Gastrocnemius medialis (tissue), 4 donors: Measurements from ENCODE around the gene NTRK3. TPM values are rescaled to one million over a fixed set of nuclear protein-coding genes. Genes with fewer than 3 reads are reported as not detected.

ENCODE experiments used
- ATAC-seq, 2 donors: fragments of 150-250 bp; one replicate each; pipeline ENCODE4 v1.9.1; 2016
- DNase-seq, 2 donors: peaks; one replicate each; pipeline ENCODE4 v3.0.0-alpha.2; 2019
- H3K27ac ChIP-seq, 4 donors: fragments of 200-600 bp; sonication (generic); 1 replicate in 1 of 4; 2 replicates in 3 of 4; pipeline ENCODE4 v1.5.1; 2016 to 2018; ENCODE audit warnings: mild to moderate bottlenecking in 2 of 4, moderate library complexity in 1 of 4
- H3K27me3 ChIP-seq, 3 donors: fragments of 200-600 bp; sonication (generic) in 2 of 3; 1 replicate in 1 of 3; 2 replicates in 2 of 3; pipeline versions ENCODE4 v1.5.1 to v1.6.0; 2016 to 2019; ENCODE audit warnings: mild to moderate bottlenecking in 1 of 3, moderate library complexity in 1 of 3
- H3K36me3 ChIP-seq, 2 donors: fragments of 200-600 bp; sonication (generic) in 1 of 2; one replicate each; pipeline ENCODE4 v1.5.1; 2017 to 2018
- H3K4me1 ChIP-seq, 2 donors: fragments of 200-600 bp; sonication (generic) in 1 of 2; one replicate each; pipeline ENCODE4 v1.5.1; 2016 to 2017; ENCODE audit warnings: mild to moderate bottlenecking in 2 of 2
- H3K4me3 ChIP-seq, 4 donors: fragments of 200-600 bp; sonication (generic) in 3 of 4; 1 replicate in 1 of 4; 2 replicates in 3 of 4; pipeline ENCODE4 v1.5.1; 2016 to 2019; ENCODE audit warnings: mild to moderate bottlenecking in 2 of 4
- H3K9me3 ChIP-seq, 3 donors: fragments of 200-600 bp; sonication (generic) in 2 of 3; 1 replicate in 1 of 3; 2 replicates in 2 of 3; pipeline ENCODE4 v1.5.1; 2016 to 2019
- POLR2A ChIP-seq, 2 donors: fragments of 450-650 bp; IDR thresholded peaks; one replicate each; pipeline ENCODE4 v1.6.1; 2017; ENCODE audit warnings: antibody characterized with exemption in 2 of 2, mild to moderate bottlenecking in 2 of 2, moderate library complexity in 2 of 2
- in situ Hi-C, 4 donors: fragments of 200-750 bp; cut with MboI; loops; one replicate each; pipeline versions ENCODE4 v1.15.0 to v1.8.0; 2017; ENCODE audit warnings: low sequenced_read_pairs in 4 of 4
- intact Hi-C: fragments of 100-400 bp; cut with DNase I; formaldehyde crosslinking; loops from one replicate; pipeline ENCODE4 v1.15.1; 2023; ENCODE audit warnings: low total_unique reads
- total RNA-seq, 4 donors: library from RNA; depleted of rRNA; stranded (reverse); fragments of >200 nt; gene quantifications; one replicate each; pipeline versions ENCODE4 v1.1.0 to v1.2.3, GENCODE V29; 2016
- TF ChIP-seq, protein P1 (sequence below), 5 experiments: fragments of 450-650 bp in 3 of 5; fragments of 200-600 bp in 2 of 5; sonication (generic) in 2 of 5; IDR thresholded peaks in 4 of 5; conservative IDR thresholded peaks in 1 of 5; 1 replicate in 4 of 5; 2 replicates in 1 of 5; pipeline ENCODE4 v1.5.1; 2016 to 2019; ENCODE audit warnings: antibody characterized with exemption in 5 of 5, mild to moderate bottlenecking in 3 of 5, moderate library complexity in 3 of 5

The NTRK3 gene
- total RNA-seq, 4 donors from 2014 or later, result 0.61 to 2.7 (median 0.77) TPM

DNA sequence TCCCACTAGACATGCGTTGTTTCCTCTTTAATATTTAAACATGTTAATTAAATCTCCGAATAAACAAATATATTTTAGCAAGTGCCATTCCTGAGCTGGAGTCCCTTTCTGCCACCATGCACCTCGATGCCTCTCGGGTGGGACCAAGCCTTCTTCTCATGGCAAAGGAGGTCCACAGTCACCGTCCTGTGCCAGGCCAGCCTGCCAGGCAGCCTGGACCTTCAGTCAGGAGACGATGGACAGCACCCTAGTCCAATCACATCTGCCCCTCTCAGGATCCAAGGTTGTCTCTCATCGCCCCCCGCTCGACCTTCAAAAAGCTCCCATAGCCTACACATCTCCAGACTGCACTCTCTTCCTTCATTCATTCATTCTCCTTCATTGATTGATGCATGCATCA is 22.6 kb downstream of the NTRK3 start:
- Histone ChIP-seq H3K36me3 (no peaks in the 10 kb centered on the region), H3K4me1 (no peaks in the 10 kb centered on the region), H3K27me3 (no peaks in the 10 kb centered on the region), H3K4me3 (no peak overlapping the region), H3K27ac (no peak overlapping the region), H3K9me3 (no peaks in the 10 kb centered on the region)
- DNase-seq (no peak), ATAC-seq (no peak)
- TF ChIP-seq, protein P1, sequence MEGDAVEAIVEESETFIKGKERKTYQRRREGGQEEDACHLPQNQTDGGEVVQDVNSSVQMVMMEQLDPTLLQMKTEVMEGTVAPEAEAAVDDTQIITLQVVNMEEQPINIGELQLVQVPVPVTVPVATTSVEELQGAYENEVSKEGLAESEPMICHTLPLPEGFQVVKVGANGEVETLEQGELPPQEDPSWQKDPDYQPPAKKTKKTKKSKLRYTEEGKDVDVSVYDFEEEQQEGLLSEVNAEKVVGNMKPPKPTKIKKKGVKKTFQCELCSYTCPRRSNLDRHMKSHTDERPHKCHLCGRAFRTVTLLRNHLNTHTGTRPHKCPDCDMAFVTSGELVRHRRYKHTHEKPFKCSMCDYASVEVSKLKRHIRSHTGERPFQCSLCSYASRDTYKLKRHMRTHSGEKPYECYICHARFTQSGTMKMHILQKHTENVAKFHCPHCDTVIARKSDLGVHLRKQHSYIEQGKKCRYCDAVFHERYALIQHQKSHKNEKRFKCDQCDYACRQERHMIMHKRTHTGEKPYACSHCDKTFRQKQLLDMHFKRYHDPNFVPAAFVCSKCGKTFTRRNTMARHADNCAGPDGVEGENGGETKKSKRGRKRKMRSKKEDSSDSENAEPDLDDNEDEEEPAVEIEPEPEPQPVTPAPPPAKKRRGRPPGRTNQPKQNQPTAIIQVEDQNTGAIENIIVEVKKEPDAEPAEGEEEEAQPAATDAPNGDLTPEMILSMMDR (IDR thresholded peaks at IDR 0.05 in 4 of 5, conservative IDR thresholded peaks at IDR 0.05 in 1 of 5), result no peak
- TF ChIP-seq POLR2A (IDR thresholded peaks at IDR 0.05), result no peak
- intact Hi-C loops, result no loop called here
- in situ Hi-C loops, result loop anchor here in 1 of 4 donors (25.0 kb wide), 2 partner anchors 422 to 572 kb away; no protein-coding TSS in a partner anchor

DNA sequence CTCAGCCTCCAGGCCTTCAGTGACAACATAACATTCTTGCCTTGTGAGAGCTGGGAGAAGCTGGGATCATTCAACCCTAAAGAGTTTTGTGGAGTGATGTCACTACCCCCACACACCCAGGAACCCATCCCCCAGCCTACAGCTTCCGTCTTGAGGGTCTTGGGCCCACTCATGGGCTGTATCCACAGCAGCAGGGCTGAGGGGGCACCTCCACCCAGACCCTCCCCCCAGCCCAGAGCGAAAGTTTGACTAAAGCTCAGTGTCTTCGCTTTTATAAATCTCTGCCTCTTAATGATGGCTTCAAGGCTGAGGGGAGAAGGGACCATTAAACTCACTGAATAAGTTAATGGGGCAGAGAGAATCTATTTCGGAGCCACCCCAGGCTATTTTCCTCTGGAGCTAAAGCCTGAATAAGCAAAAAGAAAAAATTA is 23.8 kb downstream of the NTRK3 start:
- ATAC-seq (no peak), DNase-seq (no peak)
- in situ Hi-C loops, result loop anchor here in 1 of 4 donors (25.0 kb wide), 2 partner anchors 420 to 570 kb away; no protein-coding TSS in a partner anchor
- no peaks in the 10 kb centered on the region for H3K4me1 ChIP-seq
- H3K27ac ChIP-seq, result no peak overlapping the region
- TF ChIP-seq, protein P1 (IDR thresholded peaks at IDR 0.05 in 4 of 5, conservative IDR thresholded peaks at IDR 0.05 in 1 of 5), result no peak
- H3K27me3 ChIP-seq, result no peaks in the 10 kb centered on the region
- no peak overlapping the region for H3K4me3 ChIP-seq
- H3K9me3 ChIP-seq, result no peaks in the 10 kb centered on the region
- H3K36me3 ChIP-seq, result no peaks in the 10 kb centered on the region
- intact Hi-C loops, result no loop called here

DNA sequence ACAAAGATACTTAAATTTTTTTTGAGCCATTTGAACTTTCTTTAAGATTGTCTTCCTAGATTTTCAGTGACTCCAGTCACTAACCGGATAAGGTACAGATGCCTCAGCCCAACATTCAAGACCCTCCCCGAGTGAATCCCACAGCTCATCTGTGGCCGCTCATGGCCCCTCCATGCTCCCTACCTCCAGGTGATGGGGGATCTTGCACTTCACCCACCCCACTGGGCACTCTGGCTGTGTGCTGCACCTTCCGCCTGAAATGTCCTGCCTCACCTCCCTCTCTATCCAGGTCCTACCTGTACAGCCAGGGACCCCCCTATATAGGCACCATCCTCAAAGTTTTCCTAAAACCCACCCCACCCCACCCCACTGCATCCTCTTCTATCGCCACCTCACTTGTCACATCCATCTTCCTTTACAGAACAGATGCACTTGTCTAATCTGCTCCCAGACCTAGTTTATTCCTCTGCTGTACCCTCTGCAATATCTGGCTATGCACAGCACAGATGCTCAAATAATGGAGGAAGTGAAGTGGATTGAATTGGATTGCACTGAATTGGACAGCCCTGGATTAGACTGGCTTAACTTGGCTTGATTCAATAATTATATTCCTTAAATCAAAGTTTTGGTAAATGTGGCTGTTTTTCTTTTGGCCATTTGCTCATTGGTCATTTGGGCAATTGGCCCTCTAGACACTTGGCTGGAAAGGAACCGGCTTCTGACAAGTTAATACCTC is 24.5 kb downstream of the NTRK3 start:
- in situ Hi-C loops, result loop anchor here in 1 of 4 donors (25.0 kb wide), 2 partner anchors 420 to 570 kb away; no protein-coding TSS in a partner anchor
- intact Hi-C loops, result no loop called here
- H3K27ac ChIP-seq, result no peak overlapping the region
- H3K4me1 ChIP-seq, result no peaks in the 10 kb centered on the region
- no peak for TF ChIP-seq POLR2A (IDR thresholded peaks at IDR 0.05)
- TF ChIP-seq, protein P1 (IDR thresholded peaks at IDR 0.05 in 4 of 5, conservative IDR thresholded peaks at IDR 0.05 in 1 of 5), result no peak
- H3K27me3 ChIP-seq, result no peaks in the 10 kb centered on the region
- no peaks in the 10 kb centered on the region for H3K36me3 ChIP-seq
- no peak for DNase-seq
- no peaks in the 10 kb centered on the region for H3K9me3 ChIP-seq
- H3K4me3 ChIP-seq, result no peak overlapping the region
- no peak for ATAC-seq

DNA sequence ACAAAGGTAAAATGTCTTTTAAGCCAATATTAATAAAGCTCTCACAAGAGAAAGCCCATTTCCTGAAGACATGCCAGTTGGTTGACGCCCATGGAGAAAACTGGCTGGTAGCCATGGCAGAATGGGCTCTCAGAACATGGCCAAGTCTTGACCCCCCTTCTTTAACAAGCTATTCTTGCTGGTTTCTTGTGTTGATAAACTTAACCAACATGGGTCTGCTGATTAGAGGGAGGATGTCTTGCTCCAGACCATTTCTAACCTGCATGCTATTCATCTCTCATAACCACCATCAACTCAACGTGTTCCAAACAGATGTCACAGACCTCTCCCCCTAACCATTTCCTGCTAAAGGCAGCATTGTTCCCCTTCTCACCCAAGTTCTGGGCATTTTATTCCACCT is 25.7 kb downstream of the NTRK3 start:
- intact Hi-C loops, result no loop called here
- Histone ChIP-seq H3K4me1 (no peaks in the 10 kb centered on the region), H3K4me3 (no peak overlapping the region), H3K27ac (no peak overlapping the region), H3K36me3 (no peaks in the 10 kb centered on the region), H3K9me3 (no peaks in the 10 kb centered on the region), H3K27me3 (no peaks in the 10 kb centered on the region)
- in situ Hi-C loops, result loop anchor here in 1 of 4 donors (25.0 kb wide), 2 partner anchors 419 to 569 kb away; no protein-coding TSS in a partner anchor
- DNase-seq (no peak), ATAC-seq (no peak)
- no peak for TF ChIP-seq POLR2A (IDR thresholded peaks at IDR 0.05)
- TF ChIP-seq, protein P1 (IDR thresholded peaks at IDR 0.05 in 4 of 5, conservative IDR thresholded peaks at IDR 0.05 in 1 of 5), result no peak
